Dendritic cell treated with granulocyte-macrophage colony-stimulating factor and Interleukin-4, amounts not matched to agents 40 ng/mL and 50 ng/mL, for 4 days (primary cell): ENCODE data around the gene L2HGDH.
A peak's percentile ranks its signal among the peaks of the same experiment; 100 is the strongest.
"Not testable (repeated sequence)": the region's sequence is repeated elsewhere in the genome, so short reads cannot be mapped to it uniquely, and the experiment has no call there.

Experiments
- H3K27ac Mint-ChIP-seq: one replicate; pipeline ENCODE4 v1.8.0; 2022; ENCODE audit warnings: mild to moderate bottlenecking, mixed read lengths
- H3K27me3 Mint-ChIP-seq: one replicate; pipeline ENCODE4 v1.8.0; 2022; ENCODE audit warnings: mild to moderate bottlenecking, mixed read lengths
- H3K36me3 Mint-ChIP-seq: one replicate; pipeline ENCODE4 v1.8.0; 2022; ENCODE audit warnings: low read depth, mixed read lengths
- H3K4me1 Mint-ChIP-seq: one replicate; pipeline ENCODE4 v1.8.0; 2022; ENCODE audit warnings: low read depth, mixed read lengths
- H3K4me3 Mint-ChIP-seq: one replicate; pipeline ENCODE4 v1.8.0; 2022; ENCODE audit warnings: mild to moderate bottlenecking, moderate library complexity, mixed read lengths
- H3K9me3 Mint-ChIP-seq: one replicate; pipeline ENCODE4 v1.8.0; 2022; ENCODE audit warnings: mixed read lengths
- intact Hi-C: fragments of 100-400 bp; cut with micrococcal nuclease; formaldehyde crosslinking; loops from one replicate; pipeline ENCODE4 v1.15.0; 2022

L2HGDH gene

GRCh38 chr14:50311972-50312733, at the start of gene L2HGDH, which contains the start of gene DMAC2L:
L2HGDH (minus strand) TSS chr14:50312229; CDS start chr14:50312150, 79 bp downstream.
DMAC2L (plus strand) TSS chr14:50312324; CDS start chr14:50321488, 9,164 bp downstream.
- intact Hi-C loops: loop anchor here (1.0 to 5.0 kb wide), 3 partner anchors 81 to 545 kb away; partner anchors contain the start of genes KLHDC2, MAP4K5 and SOS2
- Mint-ChIP-seq H3K4me3 (peak within 1 kb of the TSS; percentile 94), H3K27me3 (no peaks in the 10 kb centered on the region), H3K36me3 (peaks cover 33% of the 10 kb centered on the region), H3K4me1 (peaks cover 27% of the 10 kb centered on the region), H3K9me3 (no peaks in the 10 kb centered on the region), H3K27ac (peak within 1 kb of the TSS; percentile 95)

GRCh38 chr14:50360851-50361250, 48.8 kb upstream of the L2HGDH start:
- no peak overlapping the region for H3K4me3 Mint-ChIP-seq
- H3K27me3 Mint-ChIP-seq: peaks cover 3% of the 10 kb centered on the region
- peaks cover 19% of the 10 kb centered on the region for H3K4me1 Mint-ChIP-seq
- no peaks in the 10 kb centered on the region for H3K9me3 Mint-ChIP-seq
- no peaks in the 10 kb centered on the region for H3K36me3 Mint-ChIP-seq
- intact Hi-C loops: no loop called here
- no peak overlapping the region for H3K27ac Mint-ChIP-seq

GRCh38 chr14:50360093-50360492, 48.1 kb upstream of the L2HGDH start:
- intact Hi-C loops: no loop called here
- H3K4me3 Mint-ChIP-seq: no peak overlapping the region
- no peak overlapping the region for H3K27ac Mint-ChIP-seq
- peaks cover 17% of the 10 kb centered on the region for H3K4me1 Mint-ChIP-seq
- H3K9me3 Mint-ChIP-seq: no peaks in the 10 kb centered on the region
- no peaks in the 10 kb centered on the region for H3K36me3 Mint-ChIP-seq
- H3K27me3 Mint-ChIP-seq: peaks cover 3% of the 10 kb centered on the region

- H3K4me3 Mint-ChIP-seq: no peak overlapping the region
- H3K9me3 Mint-ChIP-seq: no peaks in the 10 kb centered on the region
- H3K27ac Mint-ChIP-seq: no peak overlapping the region
- H3K4me1 Mint-ChIP-seq: peaks cover 17% of the 10 kb centered on the region
- peaks cover 3% of the 10 kb centered on the region for H3K27me3 Mint-ChIP-seq
- no peaks in the 10 kb centered on the region for H3K36me3 Mint-ChIP-seq
- intact Hi-C loops: no loop called here
These were observed 47.6 kb upstream of the L2HGDH start for GRCh38 chr14:50359631-50360030.

- intact Hi-C loops: no loop called here
- peaks cover 3% of the 10 kb centered on the region for H3K4me1 Mint-ChIP-seq
- H3K36me3 Mint-ChIP-seq: no peaks in the 10 kb centered on the region
- no peak overlapping the region for H3K27ac Mint-ChIP-seq
- no peak overlapping the region for H3K4me3 Mint-ChIP-seq
- H3K9me3 Mint-ChIP-seq: no peaks in the 10 kb centered on the region
- H3K27me3 Mint-ChIP-seq: peaks cover 3% of the 10 kb centered on the region
These were observed 45.8 kb upstream of the L2HGDH start for GRCh38 chr14:50357753-50358395.

- intact Hi-C loops: no loop called here
- Mint-ChIP-seq H3K4me1 (no peaks in the 10 kb centered on the region), H3K27me3 (no peaks in the 10 kb centered on the region), H3K36me3 (no peaks in the 10 kb centered on the region), H3K4me3 (no peak overlapping the region), H3K9me3 (no peaks in the 10 kb centered on the region), H3K27ac (no peak overlapping the region)
These were observed 45.1 kb upstream of the L2HGDH start for GRCh38 chr14:50357124-50357523.

GRCh38 chr14:50356283-50356682, 44.3 kb upstream of the L2HGDH start:
- H3K27ac Mint-ChIP-seq, intact Hi-C loops, H3K4me3 Mint-ChIP-seq, H3K36me3 Mint-ChIP-seq, H3K27me3 Mint-ChIP-seq, H3K4me1 Mint-ChIP-seq, H3K9me3 Mint-ChIP-seq: not testable (repeated sequence)

GRCh38 chr14:50355692-50356091, 43.7 kb upstream of the L2HGDH start:
- intact Hi-C loops: no loop called here
- no peak overlapping the region for H3K4me3 Mint-ChIP-seq
- H3K9me3 Mint-ChIP-seq: no peaks in the 10 kb centered on the region
- H3K36me3 Mint-ChIP-seq: no peaks in the 10 kb centered on the region
- no peak overlapping the region for H3K27ac Mint-ChIP-seq
- peaks cover 11% of the 10 kb centered on the region for H3K4me1 Mint-ChIP-seq
- H3K27me3 Mint-ChIP-seq: no peaks in the 10 kb centered on the region

- no peak overlapping the region for H3K4me3 Mint-ChIP-seq
- intact Hi-C loops: no loop called here
These were observed 42.5 kb upstream of the L2HGDH start for GRCh38 chr14:50354527-50354926.

GRCh38 chr14:50353126-50353525, 41.1 kb upstream of the L2HGDH start:
- Mint-ChIP-seq H3K36me3 (no peaks in the 10 kb centered on the region), H3K27ac (no peak overlapping the region), H3K4me1 (peaks cover 11% of the 10 kb centered on the region), H3K27me3 (peaks cover 2% of the 10 kb centered on the region), H3K9me3 (no peaks in the 10 kb centered on the region), H3K4me3 (no peak overlapping the region)
- intact Hi-C loops: no loop called here

More at GRCh38 chr14:50354527-50354926, 42.5 kb upstream of the L2HGDH start:
- Mint-ChIP-seq H3K36me3 (no peaks in the 10 kb centered on the region), H3K27me3 (peaks cover 2% of the 10 kb centered on the region), H3K9me3 (no peaks in the 10 kb centered on the region), H3K27ac (no peak overlapping the region), H3K4me1 (peaks cover 11% of the 10 kb centered on the region)

GRCh38 chr14:50352584-50352983, 40.6 kb upstream of the L2HGDH start:
- H3K27me3 Mint-ChIP-seq: peaks cover 2% of the 10 kb centered on the region
- H3K27ac Mint-ChIP-seq: no peak overlapping the region
- H3K36me3 Mint-ChIP-seq: no peaks in the 10 kb centered on the region
- intact Hi-C loops: no loop called here
- no peaks in the 10 kb centered on the region for H3K9me3 Mint-ChIP-seq
- H3K4me1 Mint-ChIP-seq: peaks cover 15% of the 10 kb centered on the region
- no peak overlapping the region for H3K4me3 Mint-ChIP-seq

- Mint-ChIP-seq H3K4me3 (no peak overlapping the region), H3K27me3 (peaks cover 2% of the 10 kb centered on the region), H3K4me1 (peaks cover 22% of the 10 kb centered on the region), H3K9me3 (no peaks in the 10 kb centered on the region), H3K36me3 (no peaks in the 10 kb centered on the region), H3K27ac (no peak overlapping the region)
- intact Hi-C loops: no loop called here
These were observed 38.9 kb upstream of the L2HGDH start for GRCh38 chr14:50350975-50351374.

GRCh38 chr14:50348933-50349332, 36.9 kb upstream of the L2HGDH start:
- Mint-ChIP-seq H3K27ac (no peak overlapping the region), H3K4me1 (peaks cover 22% of the 10 kb centered on the region), H3K36me3 (no peaks in the 10 kb centered on the region), H3K27me3 (peaks cover 2% of the 10 kb centered on the region), H3K4me3 (no peak overlapping the region), H3K9me3 (no peaks in the 10 kb centered on the region)
- intact Hi-C loops: loop anchor here (10.0 kb wide), 1 partner anchor 46 kb away; the partner anchor contains the start of gene CDKL1

GRCh38 chr14:50347521-50347920, 35.5 kb upstream of the L2HGDH start:
- peak overlapping the region; percentile 3 for H3K27ac Mint-ChIP-seq
- no peaks in the 10 kb centered on the region for H3K9me3 Mint-ChIP-seq
- peaks cover 26% of the 10 kb centered on the region for H3K4me1 Mint-ChIP-seq
- no peak overlapping the region for H3K4me3 Mint-ChIP-seq
- intact Hi-C loops: loop anchor here (10.0 kb wide), 1 partner anchor 47 kb away; the partner anchor contains the start of gene CDKL1
- H3K27me3 Mint-ChIP-seq: peaks cover 2% of the 10 kb centered on the region
- H3K36me3 Mint-ChIP-seq: no peaks in the 10 kb centered on the region
